B cell (primary cell): ENCODE results near the gene EMP1. TPM values are rescaled to one million over a fixed set of nuclear protein-coding genes. Genes with fewer than 3 reads are reported as not detected.

Source experiments
- ATAC-seq: fragments of 200-7000 bp; cut with Tn5 transposase; one replicate; pipeline ENCODE4 v1.10.0; 2021; ENCODE audit warnings: low read depth, mild to moderate bottlenecking, moderate number of reproducible peaks, moderate library complexity
- CTCF ChIA-PET: fragments of 350-600 bp; sonication (Branson Sonifier 250); formaldehyde crosslinking; loops from one replicate; lab custom pipeline; 2021; ENCODE audit warnings: antibody characterized with exemption, inconsistent platforms; lab: Charles Lee
- POLR2A ChIA-PET: fragments of 350-600 bp; sonication (Branson Sonifier 250); formaldehyde crosslinking; loops from one replicate; lab custom pipeline; 2021; ENCODE audit warnings: antibody characterized with exemption; lab: Charles Lee
- DNase-seq: peaks from one replicate; pipeline ENCODE4 v3.0.0; 2013
- H2AFZ ChIP-seq: 2 replicates; pipeline ENCODE4 v1.6.1; 2012; ENCODE audit warnings: mild to moderate bottlenecking, low read depth, low read length; ENCODE audit not compliant: insufficient read depth, poor library complexity, severe bottlenecking
- H3K27ac ChIP-seq, 2 donors: 1 replicate in 1 of 2; 2 replicates in 1 of 2; pipeline ENCODE4 v1.5.1; 2012 to 2013; ENCODE audit warnings: low read length in 2 of 2, mild to moderate bottlenecking in 2 of 2, moderate library complexity in 1 of 2
- H3K27me3 ChIP-seq, 4 experiments: fragments of 200-600 bp in 1 of 4; sonication (generic) in 1 of 4; replicated peaks in 1 of 4; 1 replicate in 2 of 4; 2 replicates in 2 of 4; pipeline versions ENCODE4 v1.6.1 to v1.7.0; 2013 to 2016; ENCODE audit warnings: low read length in 3 of 4, mild to moderate bottlenecking in 2 of 4, mixed read lengths in 1 of 4, moderate library complexity in 1 of 4; ENCODE audit not compliant: insufficient read depth in 4 of 4, control insufficient read depth in 3 of 4; ENCODE audit errors: control extremely low read depth in 1 of 4
- H3K36me3 ChIP-seq, 2 experiments: replicated peaks in 1 of 2; 1 replicate in 1 of 2; 2 replicates in 1 of 2; pipeline versions ENCODE4 v1.6.1 to v1.7.1; 2013; ENCODE audit warnings: low read length in 1 of 2; ENCODE audit not compliant: insufficient read depth in 2 of 2, control insufficient read depth in 1 of 2; ENCODE audit errors: control extremely low read depth in 1 of 2, extremely low read depth in 1 of 2
- H3K4me1 ChIP-seq, 2 donors: fragments of 200-600 bp in 1 of 2; sonication (generic) in 1 of 2; 1 replicate in 1 of 2; 2 replicates in 1 of 2; pipeline versions ENCODE4 v1.5.1 to v1.6.1; 2013 to 2017; ENCODE audit warnings: low read length in 2 of 2; ENCODE audit not compliant: control insufficient read depth in 2 of 2, insufficient read depth in 2 of 2
- H3K4me2 ChIP-seq: replicated peaks from 2 replicates; pipeline ENCODE3; 2012; ENCODE audit warnings: mild to moderate bottlenecking, low read depth, low read length; ENCODE audit not compliant: poor library complexity, severe bottlenecking
- H3K4me3 ChIP-seq, 5 experiments: fragments of 200-600 bp in 1 of 5; sonication (generic) in 1 of 5; 1 replicate in 3 of 5; 2 replicates in 2 of 5; pipeline versions ENCODE4 v1.5.1 to v1.7.0; 2011 to 2016; ENCODE audit warnings: low read length in 4 of 5, mild to moderate bottlenecking in 4 of 5, low read depth in 2 of 5, control low read depth in 1 of 5, moderate library complexity in 1 of 5; ENCODE audit not compliant: insufficient read depth in 1 of 5; ENCODE audit errors: control extremely low read depth in 1 of 5, extremely low read depth in 1 of 5
- H3K79me2 ChIP-seq: fragments of 200-600 bp; sonication (generic); one replicate; pipeline ENCODE4 v1.6.0; 2016; ENCODE audit warnings: low read length; ENCODE audit not compliant: control insufficient read depth, insufficient read depth
- H3K9ac ChIP-seq: fragments of 200-600 bp; sonication (generic); 2 replicates; pipeline ENCODE4 v1.6.1; 2017; ENCODE audit warnings: mild to moderate bottlenecking, low read length, moderate library complexity
- H3K9me3 ChIP-seq, 3 donors: one replicate each; pipeline versions ENCODE4 v1.6.1 to v1.7.1; 2013; ENCODE audit warnings: low read length in 2 of 3; ENCODE audit not compliant: control insufficient read depth in 2 of 3, insufficient read depth in 1 of 3; ENCODE audit errors: control extremely low read depth in 1 of 3
- H4K20me1 ChIP-seq: 2 replicates; pipeline ENCODE4 v1.6.0; 2012; ENCODE audit warnings: mild to moderate bottlenecking, low read length; ENCODE audit not compliant: insufficient read depth, control insufficient read depth, poor library complexity, severe bottlenecking
- H3K27ac Mint-ChIP-seq: one replicate; pipeline ENCODE4 v1.8.0; 2021; ENCODE audit warnings: mixed read lengths
- H3K27me3 Mint-ChIP-seq: one replicate; pipeline ENCODE4 v1.8.0; 2021; ENCODE audit warnings: mixed read lengths
- H3K4me1 Mint-ChIP-seq: one replicate; pipeline ENCODE4 v1.8.0; 2021; ENCODE audit warnings: mixed read lengths
- H3K4me3 Mint-ChIP-seq: one replicate; pipeline ENCODE4 v1.8.0; 2021; ENCODE audit warnings: mixed read lengths
- H3K9me3 Mint-ChIP-seq: one replicate; pipeline ENCODE4 v1.8.0; 2022; ENCODE audit warnings: mixed read lengths; ENCODE audit not compliant: insufficient read depth
- CTCF ChIP-seq: fragments of 200-600 bp; IDR thresholded peaks from one replicate; pipeline ENCODE4 v1.8.0; 2022; ENCODE audit warnings: antibody characterized with exemption, mild to moderate bottlenecking
- EZH2 ChIP-seq: IDR thresholded peaks from 2 replicates; pipeline ENCODE4 v1.6.1; 2012; ENCODE audit warnings: borderline replicate concordance, low read depth, mild to moderate bottlenecking, moderate library complexity, low read length; ENCODE audit not compliant: insufficient read depth, poor library complexity, severe bottlenecking
- WGBS: methylation state at CpG from one replicate; pipeline ENCODE4 v1.1.5; 2013; ENCODE audit warnings: missing lambda C conversion rate; ENCODE audit not compliant: insufficient coverage; 5-methylcytosine and 5-hydroxymethylcytosine counted together
- intact Hi-C: fragments of 100-400 bp; cut with micrococcal nuclease; formaldehyde crosslinking; loops from one replicate; pipeline ENCODE4 v1.10.0; 2022
- polyA plus RNA-seq: library from polyadenylated mRNA; depleted of rRNA; stranded (reverse); fragments of >200 nt; gene quantifications from 2 replicates; pipeline ENCODE4 v1.2.3, GENCODE V29; 2012
- total RNA-seq, 2 donors: library from RNA; stranded (reverse); fragments of 120-200 nt in 1 of 2; gene quantifications; 1 replicate in 1 of 2; 2 replicates in 1 of 2; pipeline versions ENCODE4 v1.2.3 to v1.2.4, GENCODE V29; 2013 to 2022

The EMP1 gene
- total and polyA plus RNA-seq, 2 donors (not counting 1 experiment from before 2014, with no cell fraction given), result 0.07 to 0.64 TPM

DNA sequence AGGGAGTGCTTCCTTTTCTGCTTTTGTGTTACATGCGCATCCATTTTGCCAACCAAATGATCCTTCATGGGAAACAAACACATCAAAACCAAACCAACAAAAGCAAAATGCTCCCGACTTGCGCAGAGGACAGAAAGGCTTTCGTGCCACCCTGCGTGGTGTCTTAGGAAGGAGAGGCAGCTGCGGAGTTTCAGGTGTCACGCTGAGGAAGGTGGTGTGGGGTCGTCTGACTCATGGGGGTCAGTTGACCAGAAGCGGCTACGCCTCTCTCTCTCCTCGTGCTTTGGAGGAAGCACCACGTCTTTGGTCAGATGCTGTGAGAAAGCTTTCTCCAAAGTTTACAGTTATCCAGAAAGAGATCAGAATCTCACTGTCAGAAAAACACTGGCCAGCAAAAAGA, 7.9 kb downstream of the EMP1 start:
- TF ChIP-seq CTCF, result no peak
- TF ChIP-seq EZH2, result no peak
- CTCF ChIA-PET, result interaction anchor here (2.8 kb wide), 1 partner anchor 8 kb away, joined by 12 read pairs; no protein-coding TSS in a partner anchor
- intact Hi-C loops, result no loop called here

GRCh38 chr12:13205809-13206559, 9.5 kb downstream of the EMP1 start:
- CTCF ChIA-PET, result interaction anchor here (12.4 kb wide), 1 partner anchor 289 kb away, joined by 275 read pairs; no protein-coding TSS in a partner anchor
- Mint-ChIP-seq H3K4me3 (no peak overlapping the region), H3K9me3 (no peaks in the 10 kb centered on the region), H3K27me3 (peaks cover 53% of the 10 kb centered on the region), H3K27ac (no peak overlapping the region), H3K4me1 (no peaks in the 10 kb centered on the region)
- 95% methylated on average over 2 of the region's 3 CpGs for WGBS
- H2AFZ ChIP-seq, result no peak overlapping the region
- peaks cover 0 to 11% (median 3%) of the 10 kb centered on the region in 4 experiments for H3K27me3 ChIP-seq
- POLR2A ChIA-PET, result no interaction called here
- no peaks in the 10 kb centered on the region for H4K20me1 ChIP-seq
- intact Hi-C loops, result no loop called here
- no peak overlapping the region for H3K4me3 ChIP-seq
- no peak for ATAC-seq
- no peaks in the 10 kb centered on the region for H3K4me1 ChIP-seq
- no peak overlapping the region for H3K27ac ChIP-seq
- no peak overlapping the region for H3K9ac ChIP-seq
- no peak overlapping the region for H3K4me2 ChIP-seq
- no peaks in the 10 kb centered on the region for H3K9me3 ChIP-seq
- H3K36me3 ChIP-seq, result no peaks in the 10 kb centered on the region
- no peak for TF ChIP-seq CTCF
- no peak for TF ChIP-seq EZH2
- H3K79me2 ChIP-seq, result no peaks in the 10 kb centered on the region
- no peak for DNase-seq

More for the DNA sequence above, 7.9 kb downstream of the EMP1 start:
- Histone ChIP-seq H3K9me3 (no peaks in the 10 kb centered on the region), H2AFZ (no peak overlapping the region), H3K4me2 (no peak overlapping the region), H4K20me1 (no peaks in the 10 kb centered on the region), H3K9ac (no peak overlapping the region), H3K27ac (no peak overlapping the region), H3K79me2 (no peaks in the 10 kb centered on the region), H3K27me3 (peaks cover 0 to 21% (median 5%) of the 10 kb centered on the region in 4 experiments), H3K4me1 (no peaks in the 10 kb centered on the region), H3K4me3 (no peak overlapping the region), H3K36me3 (no peaks in the 10 kb centered on the region)
- H3K4me1 Mint-ChIP-seq, result peaks cover 2% of the 10 kb centered on the region
- no peaks in the 10 kb centered on the region for H3K9me3 Mint-ChIP-seq
- H3K27ac Mint-ChIP-seq, result no peak overlapping the region
- no peak for DNase-seq
- no peak overlapping the region for H3K4me3 Mint-ChIP-seq
- peaks cover 55% of the 10 kb centered on the region for H3K27me3 Mint-ChIP-seq
- no peak for ATAC-seq
- POLR2A ChIA-PET, result no interaction called here
- 89% methylated on average over 12 of the region's 12 CpGs for WGBS
